HepG2 (cell line): ENCODE measurements around the gene CBX2. TPM values are rescaled to one million over a fixed set of nuclear protein-coding genes. Genes with fewer than 3 reads are reported as not detected.
A peak's percentile ranks its signal among the peaks of the same experiment; 100 is the strongest.

Source experiments
- ATF1 ChIP-seq: IDR thresholded peaks from 2 replicates; pipeline ENCODE4 v1.6.1; 2016; ENCODE audit warnings: mild to moderate bottlenecking, control low read depth
- CBFB ChIP-seq: sonication (generic); formaldehyde crosslinking; IDR thresholded peaks from 2 replicates; pipeline ENCODE4 v1.4.0; 2020; ENCODE audit warnings: missing genetic modification reagents
- FOXK1 ChIP-seq: sonication (generic); formaldehyde crosslinking; IDR thresholded peaks from 2 replicates; pipeline ENCODE4 v1.4.0; 2020; ENCODE audit warnings: low read depth, missing genetic modification reagents, borderline replicate concordance
- FOXP1 ChIP-seq, 2 experiments: fragments of 450-650 bp in 1 of 2; IDR thresholded peaks; 2 replicates each; pipeline ENCODE4 v1.6.1; 2017 to 2018; ENCODE audit warnings: antibody characterized with exemption in 1 of 2
- HIVEP1 ChIP-seq: sonication (generic); formaldehyde crosslinking; IDR thresholded peaks from 2 replicates; pipeline ENCODE4 v1.4.0; 2020; ENCODE audit warnings: mild to moderate bottlenecking, missing genetic modification reagents
- HNRNPLL ChIP-seq: fragments of 200-400 bp; formaldehyde crosslinking; IDR thresholded peaks from 2 replicates; pipeline ENCODE4 v1.6.1; 2017; ENCODE audit warnings: mild to moderate bottlenecking, low read depth, low read length; ENCODE audit not compliant: poor library complexity, severe bottlenecking
- JUNB ChIP-seq: sonication (generic); formaldehyde crosslinking; IDR thresholded peaks from 2 replicates; pipeline ENCODE4 v1.8.0; 2022; ENCODE audit warnings: missing genetic modification reagents, mild to moderate bottlenecking, borderline replicate concordance
- MBD4 ChIP-seq: IDR thresholded peaks from 2 replicates; pipeline ENCODE4 v1.6.1; 2012; ENCODE audit warnings: low read length, inconsistent platforms, borderline replicate concordance
- PBX2 ChIP-seq: IDR thresholded peaks from 2 replicates; pipeline ENCODE4 v1.6.1; 2016; ENCODE audit warnings: control low read depth
- PHB2 ChIP-seq: fragments of 450-650 bp; IDR thresholded peaks from 2 replicates; pipeline ENCODE4 v1.6.1; 2018; ENCODE audit not compliant: partially characterized antibody
- RAD21 ChIP-seq: fragments of 450-650 bp; formaldehyde crosslinking; IDR thresholded peaks from 2 replicates; pipeline ENCODE4 v1.5.0; 2020; ENCODE audit warnings: mild to moderate bottlenecking
- REXO4 ChIP-seq: sonication (generic); formaldehyde crosslinking; IDR thresholded peaks from 2 replicates; pipeline ENCODE4 v1.8.0; 2022; ENCODE audit warnings: missing genetic modification reagents, mild to moderate bottlenecking, borderline replicate concordance
- RFX1 ChIP-seq: fragments of 450-650 bp; IDR thresholded peaks from 2 replicates; pipeline ENCODE4 v1.6.1; 2017
- SMC3 ChIP-seq: IDR thresholded peaks from 2 replicates; pipeline ENCODE4 v1.6.1; 2011; ENCODE audit warnings: low read length, improper control_type of control experiment
- SNAPC4 ChIP-seq: sonication (generic); formaldehyde crosslinking; IDR thresholded peaks from 2 replicates; pipeline ENCODE4 v1.4.0; 2020; ENCODE audit warnings: mild to moderate bottlenecking, missing genetic modification reagents
- SPEN ChIP-seq: sonication (generic); formaldehyde crosslinking; IDR thresholded peaks from 2 replicates; pipeline ENCODE4 v1.5.1; 2020; ENCODE audit warnings: low read depth, mild to moderate bottlenecking, missing genetic modification reagents
- ZBTB26 ChIP-seq: IDR thresholded peaks from 2 replicates; pipeline ENCODE4 v1.6.1; 2016; ENCODE audit warnings: missing compliant biosample characterization, missing genetic modification reagents, borderline replicate concordance
- ZFAT ChIP-seq: sonication (generic); formaldehyde crosslinking; conservative IDR thresholded peaks from 2 replicates; pipeline ENCODE4 v1.8.1; 2023; ENCODE audit warnings: missing genetic modification reagents, inconsistent platforms
- ZNF235 ChIP-seq: sonication (generic); formaldehyde crosslinking; IDR thresholded peaks from 2 replicates; pipeline ENCODE4 v1.8.1; 2023; ENCODE audit warnings: mild to moderate bottlenecking, missing genetic modification reagents, borderline replicate concordance
- ZNF282 ChIP-seq: fragments of 450-650 bp; IDR thresholded peaks from 2 replicates; pipeline ENCODE4 v1.6.1; 2018; ENCODE audit not compliant: partially characterized antibody
- ZNF569 ChIP-seq: sonication (generic); formaldehyde crosslinking; IDR thresholded peaks from 2 replicates; pipeline ENCODE4 v1.5.0; 2020; ENCODE audit warnings: mild to moderate bottlenecking, missing genetic modification reagents, moderate library complexity, borderline replicate concordance
- ZNF83 ChIP-seq: sonication (generic); formaldehyde crosslinking; IDR thresholded peaks from 2 replicates; pipeline ENCODE4 v1.4.0; 2020; ENCODE audit warnings: missing genetic modification reagents, mild to moderate bottlenecking, borderline replicate concordance
- ZSCAN31 ChIP-seq: sonication (generic); formaldehyde crosslinking; IDR thresholded peaks from 2 replicates; pipeline ENCODE4 v1.5.0; 2020; ENCODE audit warnings: low read depth, mild to moderate bottlenecking, missing genetic modification reagents
- ZSCAN9 ChIP-seq: IDR thresholded peaks from 2 replicates; pipeline ENCODE4 v1.6.1; 2016; ENCODE audit warnings: borderline replicate concordance
- polyA plus RNA-seq, 8 experiments: library from polyadenylated mRNA; depleted of rRNA in 3 of 8; stranded (reverse) in 7 of 8; unstranded in 1 of 8; fragments of >200 nt; fragmentation: Illumina TruSeq in 4 of 8; extraction: Trizol in 4 of 8; gene quantifications; 2 replicates each; pipeline versions ENCODE4 v1.2.1 to v1.2.3, GENCODE V29; 2011 to 2016; ENCODE audit warnings: low read depth in 4 of 8, missing spikeins in 1 of 8, mixed read lengths in 1 of 8; ENCODE audit not compliant: insufficient read depth in 1 of 8
- total RNA-seq, 5 experiments: library from RNA; depleted of rRNA; stranded (reverse); fragments of >200 nt; fragmentation: Illumina TruSeq; extraction: Trizol; gene quantifications; 2 replicates each; pipeline ENCODE4 v1.2.3, GENCODE V29; 2016; ENCODE audit warnings: low read depth in 1 of 5

CBX2 gene
- total and polyA plus RNA-seq, 2 of the 13 experiments (the other 11 are each of a cell fraction or from before 2014, with no cell fraction given): 14.5 to 31.1 TPM

GRCh38 chr17:79741751-79742588, 36.0 kb upstream of the CBX2 start (continued):
- TF ChIP-seq PBX2 (CRISPR knock-in tag): no peak
- 0 out of 2 replicates have a peak, but pooled peaks have one; percentile 45 for TF ChIP-seq FOXK1
- TF ChIP-seq HIVEP1 (CRISPR knock-in tag): peak; percentile 56; the same call in 1 of the 2 replicates
- TF ChIP-seq ZSCAN31 (CRISPR knock-in tag): peak; percentile 67; the same call in 1 of the 2 replicates
- TF ChIP-seq HNRNPLL: peak; percentile 38
- no peak for TF ChIP-seq ZNF282
- TF ChIP-seq ZFAT: no peak
- no peak for TF ChIP-seq ATF1 (CRISPR knock-in tag)
- TF ChIP-seq SPEN (CRISPR knock-in tag): peak; percentile 45; the same call in 1 of the 2 replicates
- no peak for TF ChIP-seq JUNB (CRISPR knock-in tag)
- no peak for TF ChIP-seq MBD4
- TF ChIP-seq ZNF235: peak; percentile 76; the same call in 1 of the 2 replicates
- TF ChIP-seq SNAPC4: no peak
- TF ChIP-seq ZBTB26 (CRISPR knock-in tag): no peak
- peak; percentile 29; the same call in 1 of the 2 replicates for TF ChIP-seq SMC3
- peak; percentile 77 for TF ChIP-seq ZSCAN9 (CRISPR knock-in tag)
- TF ChIP-seq ZNF83: no peak
- no peak for TF ChIP-seq ZNF569 (CRISPR knock-in tag)
- TF ChIP-seq CBFB: no peak
- TF ChIP-seq RFX1: no peak
- TF ChIP-seq PHB2: no peak
- peak; percentile 86 for TF ChIP-seq RAD21
- TF ChIP-seq FOXP1 (IDR thresholded peaks at IDR 0.05): no peak
- no peak for TF ChIP-seq FOXP1 (CRISPR knock-in tag; IDR thresholded peaks at IDR 0.05)
- no peak for TF ChIP-seq REXO4 (CRISPR knock-in tag)
